Adrenal gland (tissue), 5 donors: ENCODE measurements around the gene ENTHD1.

Experiments
- POLR2A ChIP-seq, 2 donors: fragments of 450-650 bp; IDR thresholded peaks; one replicate each; pipeline ENCODE4 v1.6.1; 2017; ENCODE audit warnings: antibody characterized with exemption in 2 of 2, mild to moderate bottlenecking in 2 of 2, moderate library complexity in 1 of 2
- TF ChIP-seq, protein P1 (sequence below), 6 experiments: fragments of 450-650 bp in 4 of 6; fragments of 200-600 bp in 2 of 6; sonication (generic) in 1 of 6; IDR thresholded peaks; 1 replicate in 5 of 6; 2 replicates in 1 of 6; pipeline versions ENCODE4 v1.5.1 to v1.8.0; 2016 to 2021; ENCODE audit warnings: antibody characterized with exemption in 6 of 6, mild to moderate bottlenecking in 2 of 6, moderate library complexity in 1 of 6
- donor health status: DM: no; HTN: no; CAD: no.

DNA sequence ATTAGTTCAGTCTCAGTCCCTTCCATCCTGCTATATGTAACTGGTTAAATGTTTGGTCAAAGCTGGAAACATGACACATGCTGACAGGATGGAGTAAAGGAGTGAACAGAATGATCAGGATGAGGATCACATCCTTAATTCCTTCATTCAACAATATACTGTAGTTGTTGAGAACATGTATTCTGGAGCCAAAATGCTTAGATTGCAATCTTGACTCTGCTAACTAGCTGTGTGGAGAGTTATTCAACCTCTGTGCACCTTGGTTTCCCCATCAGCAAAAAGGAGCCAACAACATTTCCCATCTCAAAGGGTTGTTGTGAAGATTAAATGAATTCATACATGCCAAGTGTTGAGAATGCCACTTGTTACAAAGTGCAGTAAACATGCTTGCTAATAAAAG is 12.8 kb downstream of the ENTHD1 start:
- TF ChIP-seq POLR2A (IDR thresholded peaks at IDR 0.05), result no peak
- TF ChIP-seq, protein P1, sequence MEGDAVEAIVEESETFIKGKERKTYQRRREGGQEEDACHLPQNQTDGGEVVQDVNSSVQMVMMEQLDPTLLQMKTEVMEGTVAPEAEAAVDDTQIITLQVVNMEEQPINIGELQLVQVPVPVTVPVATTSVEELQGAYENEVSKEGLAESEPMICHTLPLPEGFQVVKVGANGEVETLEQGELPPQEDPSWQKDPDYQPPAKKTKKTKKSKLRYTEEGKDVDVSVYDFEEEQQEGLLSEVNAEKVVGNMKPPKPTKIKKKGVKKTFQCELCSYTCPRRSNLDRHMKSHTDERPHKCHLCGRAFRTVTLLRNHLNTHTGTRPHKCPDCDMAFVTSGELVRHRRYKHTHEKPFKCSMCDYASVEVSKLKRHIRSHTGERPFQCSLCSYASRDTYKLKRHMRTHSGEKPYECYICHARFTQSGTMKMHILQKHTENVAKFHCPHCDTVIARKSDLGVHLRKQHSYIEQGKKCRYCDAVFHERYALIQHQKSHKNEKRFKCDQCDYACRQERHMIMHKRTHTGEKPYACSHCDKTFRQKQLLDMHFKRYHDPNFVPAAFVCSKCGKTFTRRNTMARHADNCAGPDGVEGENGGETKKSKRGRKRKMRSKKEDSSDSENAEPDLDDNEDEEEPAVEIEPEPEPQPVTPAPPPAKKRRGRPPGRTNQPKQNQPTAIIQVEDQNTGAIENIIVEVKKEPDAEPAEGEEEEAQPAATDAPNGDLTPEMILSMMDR (IDR thresholded peaks at IDR 0.05), result no peak
